Keratinocyte (primary cell): ENCODE data around the gene ZNF35. TPM values are rescaled to one million over a fixed set of nuclear protein-coding genes. Genes with fewer than 3 reads are reported as not detected.

Source experiments
- DNase-seq: peaks from one replicate; pipeline ENCODE4 v3.0.0-alpha.2; 2011; ENCODE audit warnings: low read depth, missing footprints, low spot score
- FAIRE-seq: peaks from 2 replicates; lab custom pipeline; 2011; peaks lifted over from hg19 to GRCh38; lab: Jason Lieb, UNC
- H2AFZ ChIP-seq: 2 replicates; pipeline ENCODE4 v1.6.0; 2012; ENCODE audit warnings: low read length, control low read depth, inconsistent platforms; ENCODE audit not compliant: control insufficient read depth
- H3K27ac ChIP-seq: 2 replicates; pipeline ENCODE4 v1.5.1; 2011; ENCODE audit warnings: low read length; ENCODE audit not compliant: control insufficient read depth, insufficient read depth
- H3K27me3 ChIP-seq: 3 replicates; pipeline ENCODE4 v1.6.0; 2011; ENCODE audit warnings: low read length; ENCODE audit not compliant: control insufficient read depth, insufficient read depth; ENCODE audit errors: extremely low read depth
- H3K36me3 ChIP-seq, 2 experiments: 2 replicates in 1 of 2; 3 replicates in 1 of 2; pipeline ENCODE4 v1.5.1; 2011; ENCODE audit warnings: low read length in 2 of 2, mild to moderate bottlenecking in 1 of 2; ENCODE audit not compliant: control insufficient read depth in 2 of 2, insufficient read depth in 2 of 2; ENCODE audit errors: extremely low read depth in 1 of 2
- H3K4me1 ChIP-seq: 3 replicates; pipeline ENCODE4 v1.5.1; 2011; ENCODE audit warnings: low read length; ENCODE audit not compliant: control insufficient read depth, insufficient read depth; ENCODE audit errors: extremely low read depth
- H3K4me2 ChIP-seq: 3 replicates; pipeline ENCODE4 v1.6.0; 2011; ENCODE audit warnings: low read depth, low read length; ENCODE audit not compliant: control insufficient read depth, insufficient read depth; ENCODE audit errors: extremely low read depth
- H3K4me3 ChIP-seq, 3 experiments: fragments of 200-600 bp in 1 of 3; sonication (generic) in 1 of 3; 2 replicates in 2 of 3; 3 replicates in 1 of 3; pipeline ENCODE4 v1.5.1; 2011 to 2016; ENCODE audit warnings: low read length in 3 of 3, mild to moderate bottlenecking in 3 of 3, control low read depth in 2 of 3, inconsistent platforms in 1 of 3, low read depth in 1 of 3, mixed read lengths in 1 of 3, mixed run types in 1 of 3, moderate library complexity in 1 of 3; ENCODE audit not compliant: control insufficient read depth in 2 of 3, insufficient read depth in 2 of 3; ENCODE audit errors: extremely low read depth in 1 of 3
- H3K79me2 ChIP-seq: 2 replicates; pipeline ENCODE4 v1.6.0; 2012; ENCODE audit warnings: low read length; ENCODE audit not compliant: control insufficient read depth, insufficient read depth
- H3K9ac ChIP-seq: 3 replicates; pipeline ENCODE4 v1.6.0; 2011; ENCODE audit warnings: low read length; ENCODE audit not compliant: control insufficient read depth, insufficient read depth; ENCODE audit errors: extremely low read depth
- H3K9me1 ChIP-seq: 3 replicates; pipeline ENCODE4 v1.6.0; 2011; ENCODE audit warnings: low read length; ENCODE audit not compliant: control insufficient read depth, insufficient read depth; ENCODE audit errors: extremely low read depth
- H3K9me3 ChIP-seq: 2 replicates; pipeline ENCODE4 v1.5.1; 2012; ENCODE audit warnings: low read depth, low read length; ENCODE audit not compliant: control insufficient read depth
- H4K20me1 ChIP-seq: 3 replicates; pipeline ENCODE4 v1.6.0; 2011; ENCODE audit warnings: low read length; ENCODE audit not compliant: control insufficient read depth, insufficient read depth; ENCODE audit errors: extremely low read depth
- CTCF ChIP-seq, 3 experiments: IDR thresholded peaks in 1 of 3; conservative IDR thresholded peaks in 1 of 3; optimal IDR thresholded peaks in 1 of 3; 2 replicates in 2 of 3; 3 replicates in 1 of 3; pipeline versions ENCODE3 to v1.5.1; 2011; ENCODE audit warnings: low read length in 3 of 3, mild to moderate bottlenecking in 3 of 3, moderate library complexity in 2 of 3, control low read depth in 1 of 3, inconsistent platforms in 1 of 3; ENCODE audit not compliant: insufficient read depth in 2 of 3; ENCODE audit errors: extremely low read depth in 1 of 3
- EZH2 ChIP-seq: IDR thresholded peaks from one replicate; pipeline ENCODE4 v1.6.1; 2012; ENCODE audit warnings: inconsistent platforms, mild to moderate bottlenecking, low read length, moderate library complexity
- dilution Hi-C: fragments of 300-500 bp; cut with MboI; formaldehyde crosslinking; loops from one replicate; pipeline ENCODE4 v1.7.0; 2020; ENCODE audit warnings: low sequenced_read_pairs; ENCODE audit not compliant: extremely low pct_ligation_motif_present
- polyA plus RNA-seq, 5 experiments: library from polyadenylated mRNA; depleted of rRNA in 3 of 5; stranded (reverse) in 3 of 5; stranded (forward) in 1 of 5; unstranded in 1 of 5; fragments of >200 nt; gene quantifications; 1 replicate in 1 of 5; 2 replicates in 3 of 5; 3 replicates in 1 of 5; pipeline versions ENCODE4 v1.2.1 to v1.2.3, GENCODE V29; 2011 to 2012; ENCODE audit warnings: missing spikeins in 2 of 5, low read depth in 1 of 5, low replicate concordance in 1 of 5

ZNF35 gene
- polyA plus RNA-seq, 1 donor (not counting 4 experiments of a cell fraction or from before 2014, with no cell fraction given) = 6.3 TPM

- dilution Hi-C loops = no loop called here
- Histone ChIP-seq H4K20me1 (no peaks in the 10 kb centered on the region), H3K27me3 (no peaks in the 10 kb centered on the region), H3K79me2 (peaks cover 4% of the 10 kb centered on the region), H3K4me2 (no peak overlapping the region), H3K4me1 (peaks cover 3% of the 10 kb centered on the region), H3K4me3 (no peak overlapping the region), H3K27ac (no peak overlapping the region), H3K9me3 (peaks cover 9% of the 10 kb centered on the region), H3K36me3 (peaks cover 13 to 25% of the 10 kb centered on the region in 2 experiments), H3K9me1 (no peaks in the 10 kb centered on the region), H3K9ac (no peak overlapping the region), H2AFZ (no peak overlapping the region)
- TF ChIP-seq EZH2 (no peak), CTCF (optimal IDR thresholded peaks at IDR 0.05 in 1 of 3, IDR thresholded peaks at IDR 0.05 in 1 of 3, conservative IDR thresholded peaks at IDR 0.05 in 1 of 3; ENCODE audit: extremely low read depth in 1 of 3, insufficient read depth in 2 of 3, low read length in 3 of 3) (no peak)
- DNase-seq (no peak), FAIRE-seq (no peak)
Observed at GRCh38 chr3:44642337-44642736, 6.2 kb upstream of the ZNF35 start.

GRCh38 chr3:44643024-44643423, 5.5 kb upstream of the ZNF35 start:
- H3K27me3 ChIP-seq = no peaks in the 10 kb centered on the region
- H3K9ac ChIP-seq = no peak overlapping the region
- dilution Hi-C loops = no loop called here
- no peaks in the 10 kb centered on the region for H3K9me1 ChIP-seq
- H2AFZ ChIP-seq = no peak overlapping the region
- H3K4me2 ChIP-seq = no peak overlapping the region
- H3K79me2 ChIP-seq = peaks cover 4% of the 10 kb centered on the region
- no peak for DNase-seq
- no peak for FAIRE-seq
- H4K20me1 ChIP-seq = no peaks in the 10 kb centered on the region
- TF ChIP-seq CTCF (optimal IDR thresholded peaks at IDR 0.05 in 1 of 3, IDR thresholded peaks at IDR 0.05 in 1 of 3, conservative IDR thresholded peaks at IDR 0.05 in 1 of 3; ENCODE audit: extremely low read depth in 1 of 3, insufficient read depth in 2 of 3, low read length in 3 of 3) (no peak), EZH2 (no peak)
- no peak overlapping the region for H3K27ac ChIP-seq
- no peak overlapping the region for H3K4me3 ChIP-seq
- peaks cover 3% of the 10 kb centered on the region for H3K4me1 ChIP-seq
- peaks cover 9% of the 10 kb centered on the region for H3K9me3 ChIP-seq
- H3K36me3 ChIP-seq = peaks cover 13 to 25% of the 10 kb centered on the region in 2 experiments
